ENCODE results near the gene D2HGDH.
"Not testable (repeated sequence)": the region's sequence is repeated elsewhere in the genome, so short reads cannot be mapped to it uniquely, and the experiment has no call there.

The D2HGDH gene

DNA sequence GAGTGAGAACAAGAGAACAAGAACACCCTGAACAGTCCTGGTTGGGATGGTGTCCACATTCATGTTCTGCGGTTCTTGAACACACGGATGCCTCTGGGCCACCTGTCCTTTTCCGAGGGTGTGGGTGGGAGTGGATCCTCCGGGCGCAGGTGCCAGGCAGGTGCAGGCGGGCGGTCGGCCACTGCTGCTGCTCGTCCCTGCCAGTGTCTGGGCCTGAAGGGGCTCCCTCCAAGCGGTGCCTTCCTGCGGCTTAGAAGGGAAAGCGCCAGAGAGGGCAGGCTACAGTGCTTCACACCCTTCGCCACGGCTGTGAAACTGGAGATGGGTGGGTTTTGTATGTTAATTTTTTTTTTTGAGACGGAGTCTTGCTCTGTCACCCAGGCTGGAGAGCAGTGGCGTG is 8.0 kb upstream of the D2HGDH start:
- no peak for DNase-seq

GRCh38 chr2:241728000-241728399 is 6.4 kb upstream of the D2HGDH start:
- DNase-seq = no peak

GRCh38 chr2:241728627-241729026 is 5.8 kb upstream of the D2HGDH start:
- no peak for DNase-seq

DNA sequence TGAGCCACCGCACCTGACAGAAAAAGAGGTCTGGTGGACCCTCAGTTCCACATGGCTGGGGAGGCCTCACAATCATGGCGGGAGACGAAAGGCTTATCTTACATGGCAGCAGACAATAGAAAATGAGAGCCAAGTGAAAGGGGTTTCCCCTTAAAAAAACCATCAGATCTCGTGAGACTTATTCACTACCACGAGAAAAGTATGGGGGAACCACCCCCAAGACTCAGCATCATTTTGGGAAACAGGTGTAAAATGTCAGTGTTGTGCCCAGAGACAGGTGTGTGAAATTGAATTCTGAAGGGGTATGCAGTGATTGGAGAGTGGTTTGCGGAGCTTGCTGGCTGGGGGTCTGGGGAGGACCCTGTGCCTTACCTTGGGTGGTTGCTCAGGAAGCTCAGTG is 4.6 kb upstream of the D2HGDH start:
- DNase-seq = no peak

DNA sequence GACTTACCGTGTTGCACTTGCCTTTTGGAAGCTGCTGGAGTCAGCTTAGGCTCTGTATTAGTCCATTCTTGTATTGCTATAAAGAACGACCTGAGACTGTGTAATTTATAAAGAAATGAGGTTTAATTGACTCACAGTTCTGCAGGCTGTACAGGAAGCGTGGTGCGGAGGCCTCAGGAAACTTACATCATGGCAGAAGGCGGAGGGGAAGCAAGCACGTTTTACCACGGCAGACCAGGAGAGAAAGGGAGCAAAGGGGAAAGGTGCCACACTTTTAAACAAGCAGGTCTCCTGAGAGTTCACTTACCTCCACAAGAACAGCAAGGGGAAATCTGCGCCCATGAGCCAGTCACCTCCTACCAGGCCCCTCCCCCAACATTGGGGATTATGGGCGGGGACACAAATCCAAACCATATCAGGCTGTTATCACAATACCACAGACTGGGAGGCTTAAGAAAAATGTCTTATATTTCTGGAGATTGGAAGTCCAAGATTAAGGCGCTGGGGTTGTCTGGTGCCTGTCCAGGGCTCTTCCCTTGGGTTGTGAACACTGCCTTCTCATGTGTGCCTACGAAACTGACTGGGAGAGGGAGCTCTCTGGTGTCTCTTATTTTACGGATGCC is 3.6 kb upstream of the D2HGDH start:
- DNase-seq = no peak

DNA sequence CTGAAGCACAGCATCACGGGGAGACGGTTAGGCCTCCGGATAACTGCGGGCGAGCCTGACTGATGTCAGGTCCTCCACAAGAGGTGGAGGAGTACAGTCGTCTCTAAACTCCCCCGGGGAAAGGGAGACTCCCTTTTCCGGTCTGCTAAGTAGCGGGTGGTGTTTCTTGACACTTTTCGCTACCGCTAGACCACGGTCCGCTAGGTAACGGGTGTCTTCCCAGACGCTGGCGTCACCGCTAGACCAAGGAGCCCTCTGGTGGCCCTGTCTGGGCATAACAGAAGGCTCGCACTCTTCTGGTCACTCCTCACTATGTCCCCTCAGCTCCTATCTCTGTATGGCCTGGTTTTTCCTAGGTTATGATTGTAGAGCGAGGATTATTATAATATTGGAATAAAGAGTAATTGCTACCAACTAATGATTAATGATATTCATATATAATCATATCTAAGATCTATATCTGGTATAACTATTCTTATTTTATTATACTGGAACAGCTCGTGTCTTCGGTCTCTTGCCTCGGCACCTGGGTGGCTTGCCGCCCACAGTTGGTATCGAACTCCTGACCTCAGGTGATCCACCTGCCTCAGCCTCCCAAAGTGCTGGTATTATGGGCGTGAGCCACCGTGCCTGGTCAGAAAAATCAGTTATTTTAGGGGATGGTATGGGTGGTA is 1.8 kb upstream of the D2HGDH start:
- DNase-seq = not testable (repeated sequence)

DNA sequence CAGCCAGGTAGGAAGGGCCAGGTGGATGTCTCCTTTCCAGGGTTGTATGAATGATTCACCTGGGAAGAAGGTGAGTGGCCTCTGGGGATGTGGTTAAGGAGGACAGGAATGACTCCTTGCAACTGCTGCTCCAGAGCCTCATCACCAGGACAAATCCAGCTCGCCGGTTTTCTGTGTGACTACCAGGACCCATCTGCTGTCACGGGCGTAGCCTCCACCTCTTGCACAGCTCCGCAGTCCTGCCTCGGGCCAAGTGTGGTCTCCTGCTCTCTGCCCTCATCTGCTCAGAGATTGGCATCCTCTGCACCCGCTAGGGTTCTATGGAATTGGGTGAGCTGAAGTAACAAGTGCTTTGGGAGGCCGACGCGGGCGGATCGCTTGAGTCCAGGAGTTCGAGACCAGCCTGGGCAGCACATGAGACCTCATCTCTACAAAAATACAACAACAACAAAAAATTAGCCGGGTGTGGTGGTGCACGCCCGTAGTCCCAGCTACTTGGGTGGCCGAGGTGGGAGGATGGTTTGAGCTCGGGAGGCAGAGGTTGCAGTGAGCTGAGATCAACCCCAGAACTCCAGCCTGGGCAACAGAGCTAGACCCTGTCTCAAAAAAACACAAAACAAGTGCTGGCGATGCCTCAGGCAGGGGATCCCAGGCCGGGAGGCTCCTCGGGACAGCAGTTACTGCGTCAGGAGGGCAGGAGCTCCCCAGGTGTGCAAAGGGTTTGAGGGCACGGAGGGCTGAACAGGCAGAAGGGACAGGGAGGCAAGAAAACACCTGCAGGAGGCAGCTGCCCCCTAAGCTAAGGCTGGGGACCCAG is 831 bp upstream of the D2HGDH start:
- DNase-seq = no peak

DNA sequence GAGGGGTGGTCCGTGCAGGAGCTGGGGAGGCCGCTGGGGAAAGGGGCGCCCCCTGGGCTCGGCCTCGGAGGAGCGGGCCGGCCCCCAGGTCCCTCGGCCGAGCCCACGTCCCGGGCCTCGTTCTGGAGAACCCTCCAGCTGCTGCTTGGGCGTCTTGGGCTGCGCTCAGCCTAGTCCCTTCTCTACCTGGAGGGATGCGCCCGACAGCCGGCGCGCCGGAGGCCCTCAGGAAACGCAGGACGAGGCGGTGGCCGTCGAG is 293 bp upstream of the D2HGDH start:
- no peak for DNase-seq

GRCh38 chr2:241736111-241736510 is 1.7 kb downstream of the D2HGDH start:
- no peak for DNase-seq

- DNase-seq = no peak
These were observed 3.7 kb downstream of the D2HGDH start for GRCh38 chr2:241738040-241738686.

GRCh38 chr2:241739177-241739576 is 4.7 kb downstream of the D2HGDH start:
- no peak for DNase-seq

DNA sequence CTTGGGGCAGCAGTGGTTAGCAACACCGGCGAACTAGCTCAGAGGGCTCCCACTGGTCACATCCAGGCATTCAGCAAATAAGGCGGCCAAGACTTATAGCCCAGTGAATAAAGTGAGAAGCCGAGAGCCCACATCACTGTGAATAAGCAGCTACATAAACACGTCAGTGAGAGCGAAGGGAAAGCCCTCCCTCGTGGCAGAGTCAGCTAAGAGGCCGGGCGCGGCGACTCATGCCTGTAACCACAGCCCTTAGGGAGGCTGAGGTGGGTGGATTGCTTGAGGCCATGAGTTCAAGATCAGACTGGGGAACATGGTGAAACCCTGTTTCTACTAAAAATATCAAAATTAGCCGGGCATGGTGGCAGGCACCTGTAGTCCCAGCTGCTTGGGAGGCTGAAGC is 5.2 kb downstream of the D2HGDH start:
- DNase-seq = no peak

DNA sequence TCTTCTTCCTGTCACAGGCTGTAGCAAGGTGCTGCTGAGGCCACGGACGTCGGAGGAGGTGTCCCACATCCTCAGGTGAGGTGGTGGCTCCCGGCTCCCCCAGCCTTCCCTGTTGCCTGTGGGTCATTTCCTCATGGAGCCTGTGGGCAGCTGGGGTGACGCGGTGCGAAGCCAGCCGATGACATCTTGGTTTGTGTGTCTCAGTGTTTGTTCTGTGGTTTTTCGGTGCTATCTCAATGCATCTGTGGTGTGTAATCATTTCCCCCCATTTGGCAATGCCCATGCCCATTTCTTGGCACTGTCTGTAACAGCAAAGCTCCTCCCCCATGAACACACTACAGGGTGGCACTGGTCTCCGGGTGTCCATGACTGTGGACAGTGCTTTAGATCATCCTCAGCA is 6.6 kb downstream of the D2HGDH start:
- DNase-seq = no peak

DNA sequence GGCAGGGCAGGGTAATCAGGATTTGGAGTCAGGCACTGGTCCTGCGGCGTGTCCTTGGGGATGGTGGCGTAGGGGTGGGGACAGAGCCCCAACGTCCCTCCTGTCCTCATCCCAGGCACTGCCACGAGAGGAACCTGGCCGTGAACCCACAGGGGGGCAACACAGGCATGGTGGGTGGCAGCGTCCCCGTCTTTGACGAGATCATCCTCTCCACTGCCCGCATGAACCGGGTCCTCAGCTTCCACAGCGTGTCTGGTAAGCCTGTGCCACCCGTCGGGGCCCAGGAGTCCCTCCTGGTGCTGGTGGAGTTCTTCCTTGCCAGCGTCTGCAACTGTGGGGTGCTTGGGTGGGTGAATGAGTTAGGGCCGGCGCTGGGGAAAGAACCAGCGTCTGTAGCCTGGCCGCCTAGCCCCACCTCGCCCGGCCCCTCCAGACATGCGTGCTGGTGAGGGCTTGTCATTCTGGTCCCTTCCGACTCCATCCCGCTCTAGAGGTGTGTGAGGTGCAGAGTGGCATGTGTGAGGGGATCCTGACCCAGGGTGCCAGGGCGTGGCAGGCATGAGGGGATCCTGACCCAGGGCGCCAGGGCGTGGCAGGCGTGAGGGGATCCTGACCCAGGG is 8.0 kb downstream of the D2HGDH start:
- no peak for DNase-seq

GRCh38 chr2:241743008-241743407 is 8.6 kb downstream of the D2HGDH start:
- DNase-seq = not testable (repeated sequence)

DNA sequence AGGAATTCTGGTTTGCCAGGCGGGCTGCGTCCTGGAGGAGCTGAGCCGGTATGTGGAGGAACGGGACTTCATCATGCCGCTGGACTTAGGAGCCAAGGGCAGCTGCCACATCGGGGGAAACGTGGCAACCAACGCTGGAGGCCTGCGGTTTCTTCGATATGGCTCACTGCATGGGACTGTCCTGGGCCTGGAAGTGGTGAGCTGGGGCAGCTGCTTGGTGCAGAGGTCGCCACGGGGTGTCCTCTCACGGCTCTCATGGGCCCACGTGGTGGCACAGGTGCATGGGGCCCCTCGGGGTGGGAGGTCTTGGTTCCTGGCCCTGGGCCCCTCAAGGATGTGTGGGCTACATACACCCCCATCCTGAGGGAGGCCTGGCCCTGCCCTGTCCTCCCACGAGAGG is 9.2 kb downstream of the D2HGDH start:
- DNase-seq = no peak

GRCh38 chr2:241744028-241744754 is 9.8 kb downstream of the D2HGDH start:
- DNase-seq = no peak

GRCh38 chr2:241745276-241745675 is 10.8 kb downstream of the D2HGDH start:
- no peak for DNase-seq

DNA sequence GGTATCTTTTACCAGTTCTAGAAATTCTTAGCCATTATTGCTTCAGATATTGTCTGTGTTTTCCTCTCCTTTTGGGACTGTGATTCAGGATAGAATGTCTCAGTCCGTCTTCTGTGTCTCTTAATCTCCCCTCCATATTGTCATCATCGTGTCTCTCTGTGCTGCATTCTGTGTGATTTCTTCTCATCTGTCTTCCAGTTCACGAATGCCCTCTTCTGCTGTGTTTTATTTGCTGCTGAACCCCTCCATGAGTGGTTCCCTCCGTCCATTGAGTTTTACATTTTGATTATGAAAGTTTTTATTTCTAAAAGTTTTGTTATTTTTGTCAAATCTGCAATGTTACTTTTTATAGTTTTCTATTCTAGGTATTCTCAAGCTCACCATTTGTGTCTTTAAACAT is 11.7 kb downstream of the D2HGDH start:
- no peak for DNase-seq

DNA sequence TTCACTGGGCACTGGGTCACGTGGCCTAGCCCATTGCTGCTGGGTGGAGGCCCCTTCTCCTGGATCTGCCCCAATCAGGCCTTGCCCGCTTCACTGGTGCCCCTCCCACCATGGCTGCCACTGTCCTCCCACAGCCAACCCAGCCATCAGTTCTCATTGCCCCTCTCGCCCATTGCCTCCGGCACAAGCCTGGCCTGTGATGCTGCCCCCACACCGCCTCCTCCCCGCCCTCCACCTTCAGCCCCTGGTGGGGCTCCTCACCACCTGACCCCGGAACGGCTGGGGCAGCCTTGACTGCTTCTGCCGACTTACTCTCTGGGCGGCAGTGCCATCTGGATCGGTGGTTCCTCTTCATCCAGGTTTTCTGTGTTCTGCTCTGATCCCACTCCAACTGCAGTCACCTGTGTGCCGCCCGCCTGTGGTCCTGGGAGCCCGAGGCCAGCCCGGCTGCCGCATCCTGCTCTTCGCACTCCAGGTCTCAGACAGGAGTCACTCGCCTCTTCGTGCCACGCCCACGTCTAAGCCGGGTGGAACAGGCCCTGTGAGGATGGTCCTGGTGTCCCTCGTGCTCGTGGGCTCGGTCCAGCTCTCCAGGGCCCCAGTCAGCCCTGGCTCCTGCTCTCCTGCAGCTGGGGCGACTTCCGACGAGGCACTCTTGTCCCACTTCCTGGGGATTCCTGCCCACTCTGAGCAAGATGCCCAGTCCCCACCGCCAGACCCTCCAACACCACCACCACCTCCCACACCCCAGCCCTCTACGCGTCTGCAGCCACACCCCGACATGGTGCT is 14.2 kb downstream of the D2HGDH start:
- no peak for DNase-seq

DNA sequence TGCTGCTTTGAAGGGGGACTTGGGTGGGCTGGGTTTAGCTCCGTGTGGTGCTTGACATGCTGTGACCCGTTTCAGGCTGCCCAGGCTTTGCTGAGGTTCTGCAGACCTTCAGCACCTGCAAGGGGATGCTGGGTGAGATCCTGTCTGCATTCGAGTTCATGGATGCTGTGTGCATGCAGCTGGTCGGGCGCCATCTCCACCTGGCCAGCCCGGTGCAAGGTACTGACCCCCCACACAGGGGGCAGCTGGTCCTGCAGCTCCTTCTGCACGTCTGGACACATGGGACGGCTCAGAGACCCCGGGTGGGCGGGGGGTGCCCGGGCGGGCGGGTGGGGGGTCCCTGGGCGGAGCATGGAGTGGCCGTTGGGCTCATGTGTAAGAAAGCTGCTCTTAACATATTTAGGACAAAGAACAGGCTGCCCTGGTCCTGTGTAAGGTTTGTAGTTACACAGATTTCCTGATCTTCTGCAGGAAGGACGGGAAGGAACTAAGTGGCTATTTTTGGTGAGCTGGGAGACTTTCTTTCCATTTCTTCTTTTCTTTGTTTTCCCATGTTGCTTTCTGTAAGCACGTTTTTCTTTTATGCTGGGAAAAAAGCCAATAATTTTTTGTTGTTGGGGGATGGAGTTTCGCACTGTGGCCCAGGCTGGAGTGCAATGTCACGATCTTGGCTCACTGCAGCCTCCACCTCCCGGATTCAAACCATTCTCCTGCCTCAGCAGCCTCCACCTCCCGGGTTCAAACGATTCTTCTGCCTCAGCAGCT is 15.8 kb downstream of the D2HGDH start:
- no peak for DNase-seq
